ENCODE measurements around the gene NRCAM.

DNA sequence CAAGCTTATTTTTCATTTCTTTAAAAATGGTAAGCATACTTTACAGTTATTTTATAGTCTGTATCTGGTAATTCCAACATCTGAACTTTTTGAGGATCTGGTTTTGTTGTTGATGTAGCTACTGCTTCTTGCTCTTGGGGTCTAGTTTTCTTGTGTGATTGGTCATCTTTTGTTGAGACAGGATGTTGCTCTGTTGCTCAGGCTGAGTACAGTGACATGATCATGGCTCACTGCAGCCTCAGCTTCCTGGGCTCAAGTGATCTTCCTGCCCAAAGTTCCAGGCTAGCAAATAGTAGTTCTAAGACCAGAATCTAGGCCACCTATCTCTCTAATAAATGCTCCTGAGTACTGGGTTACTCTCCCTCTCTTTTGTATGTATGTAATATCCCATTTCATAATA lies 75.7 kb downstream of the NRCAM start:
- TF ChIP-seq, protein P1, sequence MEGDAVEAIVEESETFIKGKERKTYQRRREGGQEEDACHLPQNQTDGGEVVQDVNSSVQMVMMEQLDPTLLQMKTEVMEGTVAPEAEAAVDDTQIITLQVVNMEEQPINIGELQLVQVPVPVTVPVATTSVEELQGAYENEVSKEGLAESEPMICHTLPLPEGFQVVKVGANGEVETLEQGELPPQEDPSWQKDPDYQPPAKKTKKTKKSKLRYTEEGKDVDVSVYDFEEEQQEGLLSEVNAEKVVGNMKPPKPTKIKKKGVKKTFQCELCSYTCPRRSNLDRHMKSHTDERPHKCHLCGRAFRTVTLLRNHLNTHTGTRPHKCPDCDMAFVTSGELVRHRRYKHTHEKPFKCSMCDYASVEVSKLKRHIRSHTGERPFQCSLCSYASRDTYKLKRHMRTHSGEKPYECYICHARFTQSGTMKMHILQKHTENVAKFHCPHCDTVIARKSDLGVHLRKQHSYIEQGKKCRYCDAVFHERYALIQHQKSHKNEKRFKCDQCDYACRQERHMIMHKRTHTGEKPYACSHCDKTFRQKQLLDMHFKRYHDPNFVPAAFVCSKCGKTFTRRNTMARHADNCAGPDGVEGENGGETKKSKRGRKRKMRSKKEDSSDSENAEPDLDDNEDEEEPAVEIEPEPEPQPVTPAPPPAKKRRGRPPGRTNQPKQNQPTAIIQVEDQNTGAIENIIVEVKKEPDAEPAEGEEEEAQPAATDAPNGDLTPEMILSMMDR (IDR thresholded peaks at IDR 0.05; ENCODE audit: insufficient read depth, low read depth, low read length): no peak
- no peak for TF ChIP-seq EZH2 (IDR thresholded peaks at IDR 0.05; ENCODE audit: insufficient read depth, low read length)
